ENCODE results near the gene LRP3.
"Not testable (repeated sequence)": the region's sequence is repeated elsewhere in the genome, so short reads cannot be mapped to it uniquely, and the experiment has no call there.

Gene LRP3, protein sequence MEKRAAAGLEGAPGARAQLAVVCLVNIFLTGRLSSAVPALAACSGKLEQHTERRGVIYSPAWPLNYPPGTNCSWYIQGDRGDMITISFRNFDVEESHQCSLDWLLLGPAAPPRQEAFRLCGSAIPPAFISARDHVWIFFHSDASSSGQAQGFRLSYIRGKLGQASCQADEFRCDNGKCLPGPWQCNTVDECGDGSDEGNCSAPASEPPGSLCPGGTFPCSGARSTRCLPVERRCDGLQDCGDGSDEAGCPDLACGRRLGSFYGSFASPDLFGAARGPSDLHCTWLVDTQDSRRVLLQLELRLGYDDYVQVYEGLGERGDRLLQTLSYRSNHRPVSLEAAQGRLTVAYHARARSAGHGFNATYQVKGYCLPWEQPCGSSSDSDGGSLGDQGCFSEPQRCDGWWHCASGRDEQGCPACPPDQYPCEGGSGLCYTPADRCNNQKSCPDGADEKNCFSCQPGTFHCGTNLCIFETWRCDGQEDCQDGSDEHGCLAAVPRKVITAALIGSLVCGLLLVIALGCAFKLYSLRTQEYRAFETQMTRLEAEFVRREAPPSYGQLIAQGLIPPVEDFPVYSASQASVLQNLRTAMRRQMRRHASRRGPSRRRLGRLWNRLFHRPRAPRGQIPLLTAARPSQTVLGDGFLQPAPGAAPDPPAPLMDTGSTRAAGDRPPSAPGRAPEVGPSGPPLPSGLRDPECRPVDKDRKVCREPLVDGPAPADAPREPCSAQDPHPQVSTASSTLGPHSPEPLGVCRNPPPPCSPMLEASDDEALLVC

DNA sequence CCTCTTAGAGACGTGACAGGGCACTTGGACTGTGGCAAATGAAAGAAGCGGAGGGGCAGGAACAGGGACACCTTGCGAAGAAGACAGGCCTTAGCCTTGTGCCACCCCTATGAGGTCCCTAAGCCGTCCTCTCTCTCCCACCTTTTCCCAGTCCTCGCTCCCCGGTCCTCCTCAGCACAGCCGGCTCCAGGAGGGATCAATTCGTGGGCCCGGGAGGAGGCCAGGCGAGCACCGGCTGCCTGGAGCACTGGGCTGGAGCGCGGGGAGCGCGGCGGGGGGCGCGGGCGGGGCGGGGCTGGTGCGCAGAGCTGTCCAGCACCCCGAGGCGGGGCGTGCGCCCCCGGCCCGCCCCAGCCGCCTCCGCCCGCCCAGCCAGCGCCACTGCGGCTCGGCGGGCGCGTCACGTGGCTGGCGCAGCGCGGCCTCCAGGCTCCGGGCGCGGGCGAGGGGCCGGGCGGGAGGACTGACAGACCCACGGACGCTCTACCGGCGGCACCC, at the start of gene LRP3:
Gene LRP3 (plus strand): TSS at position 466 of the 498 bp plus-strand sequence. CDS start 456 bp downstream, outside the sequence.
- DNase-seq (ENCODE audit: low read depth): no peak

DNA sequence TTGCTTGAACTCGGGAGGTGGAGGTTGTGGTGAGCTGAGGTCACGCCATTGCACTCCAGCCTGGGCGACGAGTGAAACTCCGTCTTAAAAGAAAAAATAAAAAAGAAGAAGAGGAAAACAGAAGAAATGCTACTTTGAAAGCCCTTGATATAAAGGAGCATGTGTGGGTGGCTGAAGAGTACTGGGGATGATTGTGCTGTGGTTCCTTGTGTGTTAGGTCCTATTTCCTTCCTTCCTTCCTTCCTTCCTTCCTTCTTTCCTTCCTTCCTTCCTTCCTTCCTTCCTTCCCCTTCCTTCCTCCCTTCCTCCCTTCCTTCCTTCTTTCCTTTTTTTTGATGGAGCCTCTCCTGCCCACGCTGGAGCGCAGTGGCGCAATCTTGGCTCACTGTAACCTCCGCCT, 47.9 kb upstream of the LRP3 start:
- DNase-seq (ENCODE audit: low read depth): no peak

DNA sequence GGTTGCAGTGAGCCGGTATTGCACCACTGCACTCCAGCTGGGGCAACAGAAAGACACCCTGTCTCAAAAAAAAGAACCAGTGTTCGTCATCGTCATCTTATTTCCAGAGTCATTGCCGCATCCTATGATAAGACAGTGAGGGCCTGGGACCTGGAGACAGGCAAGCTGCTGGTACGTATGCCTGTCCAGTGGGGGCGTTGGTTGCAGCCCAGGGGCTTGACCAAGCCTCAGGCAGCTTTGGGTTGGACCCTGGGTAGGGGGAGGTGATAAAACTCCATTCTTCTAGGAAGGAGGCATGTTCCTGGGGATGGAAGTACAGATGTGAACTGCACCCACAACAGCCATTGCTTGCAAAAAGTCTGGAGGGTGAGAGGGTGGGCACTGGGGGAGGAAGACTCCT, 46.6 kb upstream of the LRP3 start:
- no peak for DNase-seq (ENCODE audit: low read depth)

DNA sequence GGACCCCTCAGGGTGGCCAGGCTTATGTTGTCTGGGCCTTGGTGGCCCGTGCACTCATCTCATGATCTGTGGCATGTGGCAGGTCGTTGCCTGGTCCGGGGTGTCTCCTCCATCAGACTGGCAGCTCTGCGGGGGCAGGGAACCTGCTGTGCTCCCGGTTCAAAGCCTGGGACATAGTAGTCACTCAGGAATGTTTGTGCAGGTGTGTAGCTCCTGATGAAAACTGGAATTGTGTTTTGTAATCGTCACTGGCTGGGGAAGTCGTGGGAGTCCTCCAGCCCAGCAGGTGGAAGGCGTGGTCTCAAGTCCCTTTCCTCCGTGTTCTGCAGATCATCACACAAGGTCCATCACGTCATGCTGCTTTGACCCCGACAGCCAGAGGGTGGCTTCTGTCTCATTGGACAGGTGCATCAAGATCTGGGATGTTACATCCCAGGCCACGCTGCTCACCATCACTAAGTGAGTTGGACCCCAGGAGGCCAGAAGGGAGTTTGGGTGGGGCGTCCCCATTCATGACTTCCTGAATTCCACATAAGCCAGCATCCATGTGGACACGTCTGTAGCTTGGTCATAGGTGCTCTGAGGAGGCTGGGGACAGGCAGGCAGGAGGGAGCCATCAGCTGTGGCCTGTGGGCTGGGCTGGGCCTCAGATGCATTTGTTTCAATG, 43.1 kb upstream of the LRP3 start:
- no peak for DNase-seq (ENCODE audit: low read depth)

DNA sequence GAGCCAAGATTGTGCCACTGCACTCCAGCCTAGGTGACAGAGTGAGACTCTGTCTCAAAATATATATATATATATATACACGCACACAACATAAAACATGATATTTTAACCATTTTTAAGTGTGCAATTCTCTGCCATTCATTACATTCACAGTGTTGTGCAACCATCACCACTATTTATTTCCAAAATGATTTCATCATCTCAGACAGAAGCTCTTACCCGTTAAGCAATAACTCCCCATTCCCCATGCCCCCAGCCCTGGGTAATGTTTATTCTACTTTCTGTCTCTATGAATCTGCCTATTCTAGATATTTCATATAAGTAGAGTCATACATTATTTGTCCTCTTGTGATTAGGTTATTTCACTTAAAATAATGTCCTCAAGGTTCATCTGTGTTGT, 42.0 kb upstream of the LRP3 start:
- no peak for DNase-seq (ENCODE audit: low read depth)

DNA sequence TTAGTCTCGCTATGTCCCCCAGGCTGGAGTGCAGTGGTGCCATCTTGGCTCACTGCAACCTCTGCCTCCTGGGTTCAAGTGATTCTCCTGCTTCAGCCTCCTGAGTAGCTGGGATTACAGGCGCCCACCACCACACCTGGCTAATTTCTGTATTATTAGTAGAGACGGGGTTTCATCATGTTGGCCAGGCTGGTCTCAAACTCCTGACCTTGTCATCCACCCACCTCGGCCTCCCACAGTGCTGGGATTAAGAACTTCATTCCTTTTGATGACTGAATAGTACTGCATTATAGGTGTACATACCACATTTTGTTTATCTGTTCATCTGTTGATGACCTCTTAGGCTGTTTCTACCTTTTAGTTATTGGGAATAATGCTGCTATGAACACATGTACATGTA, 41.5 kb upstream of the LRP3 start:
- DNase-seq (ENCODE audit: low read depth): not testable (repeated sequence)

DNA sequence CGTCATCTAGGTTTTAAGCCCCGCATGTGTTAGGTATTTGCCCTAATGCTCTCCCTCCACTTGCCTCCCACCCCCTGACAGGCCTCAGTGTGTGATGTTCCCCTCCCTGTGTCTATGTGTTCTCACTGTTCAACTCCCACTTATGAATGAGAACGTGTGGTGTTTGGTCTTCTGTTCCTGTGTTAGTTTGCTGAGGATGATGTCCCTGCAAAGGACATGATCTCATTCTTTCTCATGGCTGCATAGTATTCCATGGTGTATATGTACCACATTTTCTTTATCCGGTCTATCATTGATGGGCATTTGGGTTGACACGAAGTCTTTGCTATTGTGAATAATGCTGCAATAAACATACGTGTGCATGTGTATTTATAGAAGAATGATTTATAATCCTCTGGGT, 39.8 kb upstream of the LRP3 start:
- not testable (repeated sequence) for DNase-seq (ENCODE audit: low read depth)

DNA sequence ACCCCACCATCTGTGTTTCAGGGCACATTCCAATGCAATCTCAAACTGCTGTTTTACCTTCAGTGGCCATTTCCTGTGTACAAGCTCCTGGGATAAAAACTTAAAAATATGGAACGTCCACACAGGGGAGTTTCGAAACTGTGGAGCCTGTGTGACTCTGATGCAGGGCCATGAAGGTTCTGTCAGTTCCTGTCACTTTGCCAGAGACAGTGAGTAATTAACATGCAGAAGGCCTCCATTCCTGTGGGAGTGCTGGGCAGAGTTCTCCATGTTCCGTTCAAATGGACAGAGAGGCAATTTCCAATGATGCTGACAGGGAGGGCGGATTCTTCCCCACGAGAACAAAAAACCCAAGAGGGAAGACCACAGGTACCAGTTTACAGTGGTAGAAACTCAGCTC, 37.8 kb upstream of the LRP3 start:
- DNase-seq (ENCODE audit: low read depth): no peak

DNA sequence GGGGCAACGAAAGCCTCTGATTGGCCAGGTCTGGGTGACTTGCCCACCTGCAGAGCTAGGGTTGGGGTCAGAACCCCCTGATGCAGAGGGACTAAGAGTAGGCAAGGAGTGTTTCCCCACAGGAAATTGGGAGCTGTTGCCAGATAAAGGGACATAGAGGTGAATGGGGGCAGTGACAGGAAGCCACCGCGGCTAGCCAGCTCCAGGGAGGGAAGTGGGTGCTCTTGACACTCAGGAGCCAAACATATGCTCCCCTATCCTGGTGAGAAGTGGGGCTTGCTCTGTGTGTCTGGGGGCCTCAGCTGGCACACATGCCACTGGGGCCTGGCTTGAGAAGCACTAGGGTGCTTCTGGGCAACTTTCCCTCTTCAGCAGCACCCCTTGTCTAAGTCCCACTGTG, 36.2 kb upstream of the LRP3 start:
- DNase-seq (ENCODE audit: low read depth): no peak

DNA sequence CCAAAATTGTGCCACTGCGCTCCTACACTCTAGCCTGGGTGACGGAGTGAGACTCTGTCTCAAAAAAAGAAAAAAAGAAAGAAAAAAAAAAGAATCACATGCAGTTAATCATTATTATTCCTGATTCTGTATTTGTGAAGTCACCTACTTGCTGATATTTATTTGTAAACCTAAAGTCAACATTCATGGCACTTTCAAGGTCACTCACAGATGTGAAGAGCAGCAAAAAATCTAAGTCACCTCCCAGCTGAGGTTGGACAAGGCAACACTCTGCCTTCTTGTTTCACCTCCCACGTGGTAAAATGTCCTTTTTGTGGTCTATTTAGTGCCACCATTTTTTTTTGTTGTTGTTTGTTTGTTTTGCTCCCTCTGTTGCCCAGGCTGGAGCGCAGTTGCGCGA, 35.8 kb upstream of the LRP3 start:
- DNase-seq (ENCODE audit: low read depth): no peak

DNA sequence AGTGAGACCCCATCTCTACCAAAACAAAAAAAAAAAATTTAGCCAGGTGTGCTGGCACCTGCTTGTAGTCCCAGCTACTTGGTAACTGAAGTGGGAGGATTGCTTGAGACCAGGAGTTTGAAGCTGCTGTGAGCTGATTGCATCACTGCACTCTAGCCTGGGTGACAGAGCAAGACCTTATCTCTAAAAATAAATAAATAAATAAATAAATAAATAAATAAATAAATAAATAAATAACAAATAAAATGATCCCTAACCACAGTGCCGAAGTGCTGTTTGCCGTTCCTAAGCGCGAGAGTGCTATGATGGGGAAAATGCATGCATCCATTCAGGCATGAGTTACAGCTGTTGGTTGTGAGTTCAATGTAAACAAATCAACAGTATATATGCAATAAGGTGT, 35.0 kb upstream of the LRP3 start:
- no peak for DNase-seq (ENCODE audit: low read depth)

DNA sequence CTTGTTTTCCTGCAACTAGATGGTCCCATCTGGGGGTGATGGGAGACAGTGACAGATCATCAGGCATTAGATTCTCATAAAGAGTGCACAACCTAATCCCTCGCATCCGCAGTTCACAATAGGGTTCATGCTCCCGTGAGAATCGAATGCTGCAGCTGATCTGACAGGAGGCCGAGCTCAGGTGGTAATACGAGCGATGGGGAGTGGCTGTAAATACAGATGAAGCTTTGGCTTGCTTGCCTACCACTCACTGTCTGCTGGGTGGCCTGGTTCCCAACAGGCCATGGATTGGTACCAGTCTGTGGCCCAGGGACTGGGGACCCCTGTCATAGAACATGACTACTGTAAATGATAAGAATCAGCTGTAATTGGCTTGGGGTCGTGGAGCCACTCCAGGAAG, 34.2 kb upstream of the LRP3 start:
- no peak for DNase-seq (ENCODE audit: low read depth)

DNA sequence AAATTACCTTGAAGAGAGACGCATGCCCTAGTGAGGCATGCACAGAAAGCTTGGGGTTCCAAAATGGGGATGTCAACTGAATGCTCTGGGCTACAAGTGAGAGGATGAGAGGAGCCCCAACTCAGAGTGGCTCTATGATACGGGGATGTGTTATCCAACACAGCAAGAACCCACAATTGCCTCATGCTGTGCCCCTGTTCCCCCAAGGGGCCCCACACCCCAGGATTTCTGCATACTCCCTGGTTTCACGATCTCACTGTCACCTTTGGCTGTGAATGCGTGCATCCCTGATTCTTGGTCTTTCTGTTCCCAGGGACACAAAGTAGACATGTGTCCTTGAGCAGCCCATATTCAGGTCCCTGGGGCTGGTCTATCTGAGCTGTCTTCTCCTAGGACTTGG, 32.9 kb upstream of the LRP3 start:
- no peak for DNase-seq (ENCODE audit: low read depth)

DNA sequence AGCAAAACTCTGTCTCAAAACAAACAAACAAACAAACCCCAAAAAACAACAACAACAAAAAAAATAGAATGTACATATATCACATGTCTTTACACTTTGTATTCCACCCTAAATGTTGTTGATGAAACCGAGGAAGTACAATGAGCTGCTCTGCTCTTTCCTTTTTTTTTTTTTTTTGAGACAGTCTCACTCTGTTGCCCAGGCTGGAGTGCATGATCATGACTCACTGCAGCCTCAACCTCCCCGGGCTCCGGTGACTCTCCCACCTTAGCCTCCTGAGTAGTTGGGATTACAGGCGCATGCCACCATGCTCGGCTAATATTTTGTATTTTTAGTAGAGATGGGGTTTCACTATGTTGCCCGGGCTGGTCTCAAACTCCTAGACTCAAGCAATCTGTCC, 30.6 kb upstream of the LRP3 start:
- no peak for DNase-seq (ENCODE audit: low read depth)

DNA sequence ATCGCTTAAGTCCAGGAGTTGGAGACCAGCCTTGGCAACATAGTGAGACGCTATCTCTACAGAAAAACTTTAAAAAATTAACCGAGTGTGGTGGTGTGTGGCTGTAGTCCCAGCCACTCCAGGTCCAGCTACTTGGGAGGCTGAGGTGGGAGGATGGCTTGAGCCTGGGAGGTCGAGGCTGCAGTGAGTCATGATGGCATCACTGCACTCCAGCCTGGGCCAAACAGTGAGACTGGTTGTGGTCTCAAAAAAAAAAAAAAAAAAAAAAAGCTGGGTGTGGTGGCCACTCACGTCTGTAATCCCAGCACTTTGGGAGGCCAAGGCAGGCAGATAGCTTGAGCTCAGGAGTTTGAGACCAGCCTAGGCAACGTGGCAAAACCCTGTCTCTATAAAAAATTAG, 28.1 kb upstream of the LRP3 start:
- not testable (repeated sequence) for DNase-seq (ENCODE audit: low read depth)

DNA sequence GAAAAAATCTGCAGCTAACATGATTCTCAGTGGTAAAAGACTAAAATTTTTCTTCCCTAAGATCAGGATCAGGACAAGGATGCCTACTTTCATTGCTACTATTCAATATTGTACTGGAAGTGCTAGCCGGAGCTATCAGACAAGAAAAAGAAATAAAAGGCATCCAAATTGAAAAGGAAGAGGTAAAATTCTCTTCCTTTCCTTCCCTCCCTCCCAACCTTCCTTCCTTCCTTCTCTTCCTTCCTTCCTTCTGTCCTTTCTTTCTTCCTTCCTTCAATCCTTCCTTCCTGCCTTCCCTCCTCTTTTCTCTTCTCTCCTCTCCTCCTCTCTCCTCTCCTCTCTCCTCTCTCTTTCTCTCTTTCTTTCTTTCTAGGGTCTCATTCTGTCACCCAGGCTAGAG, 26.7 kb upstream of the LRP3 start:
- DNase-seq (ENCODE audit: low read depth): no peak

DNA sequence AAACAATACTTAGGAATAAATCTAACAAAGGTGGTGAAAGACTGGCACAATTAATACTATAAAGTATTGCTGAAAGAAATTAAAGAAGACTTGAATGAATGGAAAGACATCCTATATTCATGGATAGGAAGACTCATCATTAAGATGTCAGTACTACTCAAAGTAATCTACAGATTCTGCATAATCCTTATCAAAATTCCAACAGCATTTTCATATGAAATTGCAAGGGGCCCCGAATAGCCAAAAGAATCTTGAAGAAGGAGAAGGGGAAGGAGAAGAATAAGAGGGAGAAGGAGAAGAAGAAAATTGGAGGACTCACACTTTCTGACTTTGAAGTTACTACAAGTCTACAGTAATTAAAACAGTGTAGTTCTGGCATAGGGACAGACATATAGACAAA, 25.6 kb upstream of the LRP3 start:
- no peak for DNase-seq (ENCODE audit: low read depth)

DNA sequence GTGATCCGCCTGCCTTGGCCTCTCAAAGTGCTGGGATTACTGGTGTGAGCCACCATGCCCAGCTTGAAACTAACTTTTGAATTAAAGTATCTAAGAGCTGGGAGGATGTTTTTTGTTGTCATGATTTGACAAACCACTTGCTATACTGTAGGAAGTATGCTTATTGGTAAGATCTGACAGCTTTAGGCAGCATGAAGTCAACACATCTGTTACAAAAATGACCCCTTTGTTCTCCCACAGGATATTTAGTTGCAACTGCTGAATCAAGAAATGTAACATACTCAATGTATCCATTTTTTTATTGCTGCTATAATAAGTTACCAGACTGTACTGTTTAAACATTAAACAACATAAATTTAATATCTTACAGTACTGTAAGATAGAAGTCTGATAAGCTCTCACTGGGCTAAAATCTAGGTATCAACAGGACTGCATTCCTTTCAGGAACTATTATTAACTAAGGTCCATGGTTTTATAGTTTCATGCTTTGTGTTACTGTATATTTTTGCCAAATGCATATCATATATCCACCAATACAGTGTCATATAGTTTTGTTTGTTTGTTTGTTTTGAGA, 22.8 kb upstream of the LRP3 start:
- DNase-seq (ENCODE audit: low read depth): no peak

DNA sequence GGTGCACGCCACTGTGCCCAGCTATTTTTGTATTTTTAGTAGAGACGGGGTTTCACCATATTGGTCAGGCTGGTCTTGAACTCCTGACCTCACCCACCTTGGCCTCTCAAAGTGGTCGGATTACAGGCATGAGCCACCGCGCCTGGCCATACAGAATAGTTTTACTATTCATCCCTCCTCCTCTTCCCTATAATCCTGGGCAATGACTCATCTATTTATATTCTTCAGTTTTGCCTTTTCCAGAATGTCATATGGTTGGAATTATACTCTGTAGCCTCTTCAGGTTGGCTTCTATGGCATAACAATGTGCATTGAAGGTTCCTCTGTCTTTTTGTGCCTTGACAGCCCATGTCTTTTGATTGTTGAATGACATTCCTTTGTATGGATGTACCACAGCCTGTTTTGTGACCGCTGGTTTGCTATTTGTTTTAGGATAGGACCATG, 22.2 kb upstream of the LRP3 start:
- no peak for DNase-seq (ENCODE audit: low read depth)

DNA sequence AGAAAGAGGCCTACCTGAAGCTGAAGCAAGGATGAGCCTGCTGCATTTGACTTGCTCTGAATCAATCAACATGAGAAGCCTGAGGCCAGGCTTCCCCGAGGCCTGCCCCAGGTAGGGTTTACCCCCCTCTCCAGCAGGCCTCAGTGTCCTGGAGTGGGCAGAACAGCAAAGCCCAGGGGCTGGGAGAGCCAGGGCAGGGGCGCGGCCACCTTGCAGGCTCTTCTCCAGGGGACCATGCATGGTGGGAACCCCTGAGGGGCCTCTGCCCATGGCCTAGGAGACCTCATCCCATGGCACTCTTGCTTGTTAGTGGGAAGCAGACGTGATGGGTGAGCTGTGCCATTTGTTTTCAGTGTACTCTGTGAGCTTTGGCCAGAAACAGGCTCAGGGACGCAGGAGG, 19.9 kb upstream of the LRP3 start:
- no peak for DNase-seq (ENCODE audit: low read depth)

DNA sequence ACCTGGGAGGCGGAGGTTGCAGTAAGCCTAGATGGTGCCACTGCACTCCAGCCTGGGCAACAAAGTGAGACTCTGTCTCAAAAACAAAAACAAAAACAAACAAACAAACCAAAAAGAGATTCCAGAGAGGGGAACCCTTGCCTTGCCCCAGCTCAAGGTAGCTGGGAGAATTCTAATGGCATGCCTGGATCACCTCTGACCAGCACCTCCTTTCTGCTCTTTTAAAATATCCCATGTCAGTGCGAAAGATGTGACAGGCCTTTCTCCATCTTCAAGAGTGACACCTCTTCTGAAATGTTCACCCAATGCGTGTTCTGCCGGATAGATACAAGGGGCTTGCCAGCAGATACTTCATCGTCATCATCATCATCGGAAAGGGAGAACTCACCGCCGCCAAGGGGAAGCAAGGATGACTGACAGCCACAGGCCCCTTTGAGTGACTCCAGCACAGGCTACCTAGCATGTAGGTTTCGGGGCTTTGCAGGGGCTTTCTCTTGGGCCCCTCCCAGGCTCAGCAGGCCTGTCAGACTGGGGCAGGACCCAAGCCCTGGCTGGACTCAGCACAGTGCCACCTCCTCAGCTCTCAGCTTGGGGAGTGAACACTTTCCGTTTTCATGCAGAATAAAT, 18.9 kb upstream of the LRP3 start:
- DNase-seq (ENCODE audit: low read depth): no peak

Data from activated gamma-delta T cell treated with anti-CD3 and anti-CD28 coated beads, Interleukin-2, amount 50 U/mL, for 16 hours (primary cell).